AG09309 (cell line): ENCODE data around the gene WDR26.

Source experiments
- DNase-seq: peaks from one replicate; pipeline ENCODE4 v3.0.0-alpha.2; 2010; ENCODE audit warnings: low read depth
- H3K4me3 ChIP-seq: 2 replicates; pipeline ENCODE4 v1.5.1; 2011; ENCODE audit warnings: mild to moderate bottlenecking, low read depth, low read length, moderate library complexity; ENCODE audit not compliant: control insufficient read depth
- CTCF ChIP-seq: IDR thresholded peaks from 2 replicates; pipeline ENCODE4 v1.5.1; 2011; ENCODE audit warnings: mild to moderate bottlenecking, low read depth, low read length, inconsistent platforms; ENCODE audit not compliant: insufficient read depth, control insufficient read depth; ENCODE audit errors: missing control alignments

The WDR26 gene

GRCh38 chr1:224450159-224450558 is 15.6 kb upstream of the WDR26 start:
- no peak for DNase-seq
- no peak overlapping the region for H3K4me3 ChIP-seq
- TF ChIP-seq CTCF: no peak

- no peak for TF ChIP-seq CTCF
- no peak for DNase-seq
- H3K4me3 ChIP-seq: no peak overlapping the region
Observed at GRCh38 chr1:224448453-224449017, 13.9 kb upstream of the WDR26 start.

- no peak overlapping the region for H3K4me3 ChIP-seq
- TF ChIP-seq CTCF: no peak
- no peak for DNase-seq
Observed at GRCh38 chr1:224447971-224448370, 13.4 kb upstream of the WDR26 start.

GRCh38 chr1:224447251-224447650 is 12.7 kb upstream of the WDR26 start:
- DNase-seq: peak; percentile 41
- no peak for TF ChIP-seq CTCF
- no peak overlapping the region for H3K4me3 ChIP-seq

GRCh38 chr1:224438989-224439388 is 4.4 kb upstream of the WDR26 start:
- no peak for DNase-seq
- H3K4me3 ChIP-seq: no peak overlapping the region
- no peak for TF ChIP-seq CTCF

GRCh38 chr1:224435999-224436398 is 1.4 kb upstream of the WDR26 start:
- DNase-seq: no peak
- TF ChIP-seq CTCF: no peak
- no peak overlapping the region for H3K4me3 ChIP-seq

GRCh38 chr1:224435318-224435763 is 744 bp upstream of the WDR26 start:
- DNase-seq: peak; percentile 60
- peak overlapping the region; percentile 92 for H3K4me3 ChIP-seq
- TF ChIP-seq CTCF: no peak
